ENCODE measurements around the gene CD7.

The CD7 gene

GRCh38 chr17:82277851-82278250 lies 39.6 kb downstream of the CD7 start:
- DNase-seq, result no peak

GRCh38 chr17:82276938-82277337 lies 40.5 kb downstream of the CD7 start:
- DNase-seq, result no peak

- no peak for DNase-seq
These were observed 42.1 kb downstream of the CD7 start for GRCh38 chr17:82275326-82275725.

DNA sequence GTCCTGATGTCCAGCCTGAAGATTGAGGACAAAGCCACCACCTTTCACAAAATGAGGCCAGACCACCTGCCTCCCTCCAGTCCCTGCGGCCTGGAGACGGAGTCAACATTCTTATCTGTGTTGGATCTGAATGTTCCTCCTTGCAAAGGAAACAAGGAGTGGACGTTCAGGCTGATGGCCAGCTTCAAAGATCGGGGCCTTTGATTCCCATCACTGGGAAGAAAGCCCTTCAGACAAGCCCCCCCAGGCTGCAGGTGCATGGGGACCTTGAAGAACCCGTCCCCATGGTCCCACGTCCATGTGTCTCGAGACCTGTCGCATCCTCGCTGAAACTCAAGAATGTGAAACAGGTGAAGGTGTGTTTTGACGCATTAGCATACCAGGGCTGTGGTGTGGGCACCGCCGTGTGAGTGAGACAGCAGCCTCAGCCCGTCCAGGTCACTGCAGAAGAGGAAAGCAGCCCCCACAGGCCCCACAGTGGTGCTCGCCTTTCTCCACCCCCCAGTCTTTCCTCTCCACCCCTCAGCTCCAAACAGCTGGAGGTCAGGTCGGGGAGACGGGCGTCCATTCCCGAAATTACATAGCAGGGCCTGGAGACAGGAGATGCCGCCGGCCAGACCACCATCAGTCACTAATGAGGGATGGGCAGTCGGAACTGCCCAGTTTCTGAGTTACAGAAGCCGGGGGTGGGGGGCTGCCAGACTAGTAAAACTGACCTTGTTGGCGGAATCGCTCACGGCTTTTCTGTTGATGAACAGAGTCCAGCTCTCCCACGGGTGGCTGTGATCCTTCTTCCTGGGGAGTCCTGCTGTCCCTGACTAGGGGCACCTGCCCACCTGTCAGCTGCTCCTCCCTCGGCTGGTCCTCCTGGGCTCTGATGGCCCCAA lies 43.0 kb downstream of the CD7 start:
- no peak for DNase-seq

GRCh38 chr17:82273327-82274133 lies 43.9 kb downstream of the CD7 start, which contains the start of gene CSNK1D:
TSS of gene CSNK1D (minus strand) at chr17:82273700. CDS start at chr17:82273381, 319 bp downstream.
- DNase-seq, result peak; percentile 92 to 97 (median 95)

DNA sequence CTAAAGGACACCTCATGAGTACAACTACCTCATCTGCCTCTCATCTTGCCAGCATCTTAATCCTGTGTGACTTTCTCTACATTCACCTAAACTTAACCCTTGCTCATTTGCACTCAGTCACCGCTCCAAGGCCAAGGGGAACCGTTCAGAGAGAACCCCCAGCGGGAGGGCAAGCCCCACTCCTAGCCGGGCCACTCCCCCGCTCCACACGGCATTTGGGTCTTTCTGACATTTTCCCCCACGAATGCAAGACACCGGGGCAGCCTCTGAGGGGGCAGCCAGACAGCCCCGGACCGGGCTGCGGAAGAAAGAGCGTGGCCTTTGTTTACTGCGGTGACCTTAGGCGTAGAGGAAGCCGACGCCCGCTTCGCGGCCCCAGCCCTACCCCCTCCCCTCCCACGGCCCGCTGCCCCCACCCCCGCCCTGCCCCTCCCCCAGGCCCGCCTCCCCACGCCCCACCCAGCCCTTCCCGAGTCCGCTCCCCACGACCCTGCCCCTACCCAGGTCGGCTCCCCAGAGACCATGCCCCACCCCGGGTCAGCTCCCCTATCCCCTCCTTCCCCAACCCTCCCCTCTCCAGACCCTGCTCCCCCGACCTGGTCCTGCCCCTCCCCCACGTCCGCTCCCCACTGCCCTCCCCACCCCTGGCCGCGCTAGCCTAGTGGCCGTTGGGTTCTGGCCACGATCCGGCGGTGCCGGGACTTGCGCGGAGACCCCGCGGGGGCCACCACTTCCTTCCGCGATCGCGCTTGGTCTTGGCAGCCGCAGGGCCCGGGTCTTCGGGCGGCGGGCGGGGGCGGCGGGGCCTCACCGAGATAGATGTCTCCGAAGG lies 44.7 kb downstream of the CD7 start:
- DNase-seq, result peak; percentile 30 to 69 (median 59)

DNA sequence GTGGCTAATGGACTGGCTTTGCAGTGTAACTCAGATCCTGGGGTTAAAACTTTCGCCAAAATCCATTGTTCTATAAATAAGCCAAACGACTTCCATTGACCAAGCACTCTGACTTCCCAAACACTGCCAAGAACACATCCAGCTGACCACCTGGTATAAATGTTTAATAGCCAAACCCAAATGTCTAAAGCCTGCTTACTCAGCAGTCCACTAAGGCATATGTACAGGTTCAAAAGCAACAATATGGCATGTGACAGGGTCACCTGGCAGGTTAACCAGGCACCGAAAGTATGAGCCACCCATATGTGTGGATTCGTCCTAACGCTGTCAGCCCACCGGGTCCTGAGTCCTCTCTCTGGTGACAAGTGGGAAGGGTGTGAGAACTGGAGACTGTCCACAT lies 46.0 kb downstream of the CD7 start:
- no peak for DNase-seq

- no peak for DNase-seq
These were observed 46.8 kb downstream of the CD7 start for GRCh38 chr17:82270651-82271050.

DNA sequence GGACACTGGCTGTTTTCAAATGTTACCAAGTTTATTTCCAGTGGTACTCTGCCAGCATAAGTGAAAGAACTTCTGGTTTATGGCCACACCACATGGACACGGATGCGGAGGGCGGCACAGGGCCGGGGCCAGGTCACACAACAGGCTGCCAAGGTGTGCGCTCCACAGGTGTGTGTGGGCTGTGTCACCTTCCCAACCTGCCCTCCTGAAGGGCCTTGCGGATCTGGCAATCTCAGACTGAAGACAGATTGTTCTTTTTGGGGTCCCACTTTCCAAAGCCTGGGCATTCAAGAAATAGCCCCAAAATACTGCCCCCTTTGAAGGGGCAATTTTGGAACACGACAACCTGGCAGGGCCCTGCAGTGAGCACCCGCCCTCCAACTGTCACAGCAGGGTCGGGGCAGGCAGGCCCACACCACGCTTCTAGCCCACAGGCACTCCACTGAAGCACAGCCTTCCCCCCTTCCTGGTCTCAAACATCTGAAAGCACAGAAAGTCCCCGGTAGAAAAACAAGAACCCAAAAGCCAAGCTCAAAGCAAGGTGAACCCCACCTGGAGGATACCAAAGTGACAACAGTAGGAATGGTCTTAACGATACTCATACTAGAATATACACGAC lies 47.4 kb downstream of the CD7 start:
- DNase-seq, result no peak

DNA sequence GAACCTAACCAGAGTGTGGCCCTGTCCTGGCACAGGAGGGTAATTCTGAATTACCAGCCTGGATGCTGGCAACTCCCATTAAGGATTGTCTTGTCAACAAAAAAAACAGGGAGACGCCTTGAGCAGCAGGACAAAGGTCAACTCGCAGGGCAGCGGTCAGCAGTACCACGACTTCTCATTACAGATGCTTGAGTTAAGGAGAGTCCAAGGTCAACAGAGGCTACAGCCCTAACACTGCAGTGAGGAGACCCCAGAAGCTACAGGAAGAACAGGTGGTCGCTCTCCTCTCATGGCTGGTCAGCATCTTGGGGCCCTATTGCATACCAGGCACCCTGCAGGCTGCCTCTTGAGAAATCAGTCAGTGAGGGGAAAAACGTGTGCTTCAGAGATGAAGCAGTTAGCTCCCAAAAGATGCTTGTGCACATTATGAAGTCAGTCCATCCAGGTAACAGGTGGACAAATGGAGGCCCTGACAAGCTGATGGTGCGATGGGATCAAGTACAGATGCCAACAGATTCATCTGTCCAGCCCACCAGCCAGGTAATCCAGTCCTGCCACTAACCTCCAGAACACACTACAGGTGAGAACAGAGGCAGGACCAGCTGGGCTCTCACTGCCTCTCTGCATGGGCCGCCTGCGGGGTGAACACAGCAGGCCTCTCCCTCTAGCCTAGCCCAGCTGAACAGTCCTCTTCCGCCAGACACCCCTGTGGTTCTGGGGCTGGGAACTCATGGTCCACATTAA lies 48.1 kb downstream of the CD7 start:
- no peak for DNase-seq

GRCh38 chr17:82267575-82268379 lies 49.6 kb downstream of the CD7 start:
- peak; percentile 93 to 96 (median 94) for DNase-seq

DNA sequence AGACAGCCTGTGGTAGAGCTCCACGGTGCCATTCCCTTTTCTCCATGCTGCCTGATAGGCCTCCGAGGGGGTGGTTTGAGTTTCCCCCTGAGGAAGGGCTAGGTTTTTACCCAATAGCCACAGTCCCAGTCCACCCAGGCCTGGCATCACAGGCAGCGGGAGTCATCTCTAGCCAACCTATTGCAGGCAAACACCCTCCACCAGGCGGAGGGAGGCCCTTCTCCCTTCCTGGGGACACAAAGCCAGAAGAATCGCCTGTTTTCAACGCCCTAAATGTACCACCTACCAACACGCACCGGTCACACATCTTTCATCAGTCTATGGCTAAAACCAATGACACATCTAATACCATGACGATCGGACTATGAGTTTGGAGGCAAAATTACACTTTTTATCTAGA lies 51.3 kb downstream of the CD7 start:
- no peak for DNase-seq
